NCI-H748 treated with DMSO at 0.1 percent for 48 hours (cell line): ENCODE measurements around the gene KRTAP10-2.
"Not testable (repeated sequence)": the region's sequence is repeated elsewhere in the genome, so short reads cannot be mapped to it uniquely, and the experiment has no call there.

Experiments
- DNase-seq: peaks from one replicate; lab custom pipeline; 2025; lab: John Stamatoyannopoulos, UW

Gene KRTAP10-2

DNA sequence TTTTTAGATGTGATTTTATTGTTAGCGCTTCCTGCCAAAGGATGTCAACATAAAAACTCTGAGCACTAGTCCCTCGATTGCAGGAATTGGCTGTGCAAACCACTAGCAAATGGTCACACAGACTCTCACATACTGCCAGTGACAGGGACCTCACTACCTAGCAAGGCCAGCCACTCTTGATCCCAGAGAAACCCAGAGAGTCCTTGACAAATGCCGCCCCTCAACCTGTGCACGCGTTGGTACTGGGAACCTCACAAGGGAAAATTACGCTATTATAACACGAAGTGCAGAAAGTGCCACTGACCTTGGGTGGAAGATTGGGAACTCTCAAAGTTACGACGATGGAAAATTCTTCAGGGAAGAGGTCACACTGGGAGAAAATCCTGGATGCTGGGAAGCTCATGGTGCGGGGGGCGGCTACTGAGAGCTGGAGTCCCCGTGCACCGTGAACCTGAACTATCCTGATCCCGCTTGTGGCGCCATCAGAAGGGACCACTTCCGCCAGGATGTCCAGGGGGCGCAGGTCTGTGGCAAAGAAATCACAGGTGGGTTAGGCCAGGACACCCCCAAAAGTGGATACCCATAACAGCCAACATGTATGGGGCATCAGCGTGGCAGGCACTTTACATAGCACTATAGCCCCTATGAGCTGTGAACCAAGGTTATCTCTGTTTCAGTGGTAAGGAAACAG, 16.3 kb upstream of the KRTAP10-2 start:
- DNase-seq: no peak

GRCh38 chr21:44566403-44566802, 15.1 kb upstream of the KRTAP10-2 start:
- no peak for DNase-seq

- no peak for DNase-seq
Observed at GRCh38 chr21:44564886-44565598, 13.7 kb upstream of the KRTAP10-2 start.

GRCh38 chr21:44564099-44564498, 12.8 kb upstream of the KRTAP10-2 start:
- DNase-seq: no peak

DNA sequence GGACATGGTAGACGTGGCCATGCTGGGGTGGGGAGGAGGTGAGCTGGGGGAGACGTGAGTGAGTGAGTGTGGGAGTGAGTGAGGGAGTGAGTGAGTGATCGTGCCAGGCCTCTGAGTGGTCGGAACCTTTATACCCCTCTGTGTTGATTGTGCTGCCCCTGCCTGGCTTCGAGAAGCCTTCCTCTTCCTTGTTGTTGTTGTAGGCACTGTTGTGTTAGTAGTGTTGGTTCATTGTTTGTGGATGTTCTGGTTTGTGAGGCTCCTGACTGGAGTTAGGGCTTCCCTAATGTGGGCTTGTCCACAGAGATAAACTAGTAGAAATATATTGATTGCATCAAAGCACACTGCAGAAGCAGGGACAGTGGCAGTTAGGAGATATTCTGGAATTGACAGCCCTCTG, 7.4 kb upstream of the KRTAP10-2 start, which contains the start of gene KRTAP10-3:
TSS of gene KRTAP10-3 (minus strand) at position 101 of the 400 bp plus-strand sequence. CDS start at position 21, 80 bp downstream.
- DNase-seq: no peak

DNA sequence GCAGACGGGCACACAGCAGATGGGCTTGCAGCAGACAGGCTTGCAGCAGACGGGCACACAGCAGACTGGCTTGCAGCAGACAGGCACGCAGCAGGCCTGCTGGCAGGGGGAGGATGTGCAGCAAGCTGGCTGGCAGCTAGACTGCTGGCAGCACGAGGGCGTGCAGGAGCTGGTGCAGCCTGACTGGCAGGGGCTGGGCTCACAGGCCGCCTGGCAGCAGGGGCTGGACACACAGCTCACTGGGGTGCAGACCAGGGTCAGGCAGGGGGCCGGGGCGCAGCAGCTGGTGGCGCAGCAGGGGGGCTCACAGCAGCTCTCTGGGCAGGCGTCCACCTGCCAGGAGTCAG, 7.0 kb upstream of the KRTAP10-2 start:
- DNase-seq: not testable (repeated sequence)

DNA sequence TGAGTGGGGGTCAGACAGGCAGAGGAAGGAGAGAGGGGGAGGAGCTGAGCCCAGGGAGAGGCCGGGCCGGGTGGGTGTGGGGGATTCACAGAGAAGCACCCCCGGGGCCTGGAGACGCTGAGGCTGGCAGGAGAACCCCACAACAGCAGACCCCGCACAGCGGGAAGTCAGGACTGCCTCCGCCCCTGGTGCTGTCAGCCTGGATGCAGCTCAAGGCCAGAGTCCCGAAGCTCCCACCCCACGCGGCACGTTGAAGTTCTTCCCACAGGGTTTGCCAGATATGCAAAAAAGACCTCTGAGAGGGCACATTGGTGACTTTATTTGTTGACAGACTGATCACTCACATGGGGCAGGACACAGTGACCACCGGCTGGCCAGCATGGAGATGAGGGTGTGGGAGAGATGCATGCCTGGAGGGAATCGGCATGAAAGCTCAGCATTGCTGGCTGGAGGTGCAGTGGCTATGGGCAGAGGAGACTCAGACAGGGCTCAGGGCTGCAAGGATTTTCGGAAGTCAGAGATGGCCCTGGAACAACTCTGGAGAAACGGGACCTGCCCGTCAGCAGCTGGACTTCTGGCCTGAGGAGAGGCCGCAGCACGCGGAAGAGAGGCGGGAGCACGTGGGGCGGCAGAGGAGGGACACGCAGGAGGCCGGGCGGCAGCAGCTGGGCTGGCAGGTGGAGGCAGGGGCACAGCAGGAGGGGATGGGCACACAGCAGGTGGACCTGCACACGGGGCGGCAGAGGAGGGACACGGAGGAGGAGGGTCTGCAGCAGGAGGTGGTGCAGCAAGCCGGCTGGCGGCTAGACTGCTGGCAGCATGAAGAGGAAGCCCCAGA, 6.4 kb upstream of the KRTAP10-2 start:
- no peak for DNase-seq

- no peak for DNase-seq
Observed at GRCh38 chr21:44556879-44557278, 5.6 kb upstream of the KRTAP10-2 start.

DNA sequence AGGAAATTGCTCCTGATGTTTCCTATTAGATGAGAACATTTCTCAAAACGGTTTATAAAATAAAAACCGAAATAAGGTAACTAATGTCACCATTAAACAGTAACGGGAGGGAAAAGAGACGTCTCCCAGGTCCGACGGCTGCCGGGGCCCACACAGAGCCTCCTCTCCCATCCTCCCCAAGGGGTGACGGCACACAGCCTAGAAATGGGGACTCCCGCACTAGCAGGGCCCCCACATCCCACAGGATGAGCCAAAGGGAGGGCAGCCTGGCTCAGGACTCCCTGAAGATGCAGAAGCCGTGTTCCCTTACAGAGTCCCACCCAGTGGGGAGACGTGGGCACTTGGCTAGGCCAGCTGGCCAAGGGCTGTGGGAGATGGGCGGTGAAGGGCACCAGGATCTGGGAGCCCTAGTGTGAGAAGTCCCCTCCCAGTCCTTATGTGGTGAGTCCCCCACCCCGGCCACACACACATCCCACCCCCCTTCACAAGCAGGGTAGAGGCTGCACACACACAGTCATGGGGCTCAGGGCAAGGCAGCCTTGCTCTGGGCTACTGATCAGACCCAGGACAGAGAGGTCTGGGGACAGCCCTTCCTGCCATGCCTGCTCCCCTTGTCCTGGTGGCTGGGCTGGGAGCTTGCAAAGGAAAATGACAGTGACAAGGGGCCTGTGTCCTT, 4.0 kb upstream of the KRTAP10-2 start:
- no peak for DNase-seq

DNA sequence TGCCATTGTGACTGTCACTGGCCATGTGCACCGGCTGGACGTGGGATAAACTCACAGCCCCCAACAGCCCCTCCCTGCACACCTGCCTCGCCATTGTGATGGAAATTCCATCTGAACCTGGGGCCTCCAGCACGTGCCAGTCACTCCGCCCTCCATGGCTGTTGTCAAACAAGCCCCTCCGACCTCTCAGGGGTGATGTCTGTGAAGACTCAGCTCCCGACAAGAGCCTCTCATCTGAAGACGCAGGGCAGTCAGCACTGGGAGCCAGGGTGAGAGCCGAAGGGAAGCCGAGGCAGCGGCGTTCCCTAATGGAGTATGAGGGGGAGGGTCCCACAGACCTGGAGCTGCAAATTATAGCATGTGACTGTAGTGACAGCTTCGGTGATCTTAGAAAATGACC, 1.4 kb upstream of the KRTAP10-2 start:
- no peak for DNase-seq

DNA sequence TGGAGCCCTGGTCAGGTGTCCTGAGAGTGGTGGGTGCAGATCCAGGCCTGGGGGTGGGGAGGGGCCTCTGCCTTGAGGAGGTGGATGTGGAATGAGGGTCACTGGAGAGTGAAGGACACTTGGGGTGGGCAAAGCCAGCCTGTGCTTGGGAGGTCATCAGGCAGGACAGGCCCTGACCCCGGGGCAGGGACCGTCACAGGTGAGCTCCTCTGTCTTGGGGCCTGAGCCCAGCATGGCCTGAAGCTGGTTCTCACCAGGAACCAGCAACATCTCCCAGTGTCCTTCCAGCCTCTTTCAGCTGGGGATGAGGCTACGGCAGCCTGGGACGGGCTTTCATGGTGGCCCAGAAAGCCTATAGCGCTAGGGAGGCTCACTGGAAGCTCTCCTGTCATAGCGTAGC, 831 bp upstream of the KRTAP10-2 start:
- DNase-seq: no peak

DNA sequence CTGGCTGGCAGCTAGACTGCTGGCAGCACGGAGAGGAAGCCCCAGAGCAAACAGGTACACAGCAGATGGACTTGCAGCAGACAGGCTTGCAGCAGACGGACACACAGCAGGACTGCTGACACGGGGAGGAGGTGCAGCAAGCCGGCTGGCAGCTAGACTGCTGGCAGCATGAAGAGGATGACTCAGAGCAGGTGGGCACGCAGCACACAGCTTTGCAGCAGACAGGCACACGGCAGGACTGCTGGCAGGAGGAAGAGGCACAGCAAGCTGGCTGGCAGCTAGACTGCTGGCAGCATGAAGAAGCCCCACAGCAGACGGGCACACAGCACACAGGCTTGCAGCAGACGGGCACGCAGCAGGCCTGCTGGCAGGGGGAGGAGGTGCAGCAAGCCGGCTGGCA, 498 bp downstream of the KRTAP10-2 start:
- DNase-seq: no peak

DNA sequence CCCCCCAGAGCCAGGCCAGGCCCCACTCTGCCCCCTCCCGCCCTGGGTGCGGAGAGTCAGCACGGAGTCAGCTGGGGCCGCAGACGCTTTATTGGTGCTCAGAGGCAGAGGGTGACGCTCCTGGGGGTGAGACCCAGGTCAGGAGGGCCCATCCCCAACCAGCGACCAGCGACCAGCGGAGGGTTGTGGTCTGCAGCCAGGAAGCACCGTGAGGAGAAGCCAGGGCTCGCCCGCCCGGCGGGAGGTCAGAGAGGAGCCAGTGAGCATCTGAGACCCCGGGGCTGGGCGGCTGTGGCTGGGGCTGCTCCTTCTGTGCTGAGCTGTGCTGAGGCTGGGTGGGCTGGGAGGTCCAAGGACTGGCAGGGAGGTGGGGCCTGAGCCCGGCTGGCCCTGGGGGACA, 1.0 kb downstream of the KRTAP10-2 start:
- DNase-seq: not testable (repeated sequence)

DNA sequence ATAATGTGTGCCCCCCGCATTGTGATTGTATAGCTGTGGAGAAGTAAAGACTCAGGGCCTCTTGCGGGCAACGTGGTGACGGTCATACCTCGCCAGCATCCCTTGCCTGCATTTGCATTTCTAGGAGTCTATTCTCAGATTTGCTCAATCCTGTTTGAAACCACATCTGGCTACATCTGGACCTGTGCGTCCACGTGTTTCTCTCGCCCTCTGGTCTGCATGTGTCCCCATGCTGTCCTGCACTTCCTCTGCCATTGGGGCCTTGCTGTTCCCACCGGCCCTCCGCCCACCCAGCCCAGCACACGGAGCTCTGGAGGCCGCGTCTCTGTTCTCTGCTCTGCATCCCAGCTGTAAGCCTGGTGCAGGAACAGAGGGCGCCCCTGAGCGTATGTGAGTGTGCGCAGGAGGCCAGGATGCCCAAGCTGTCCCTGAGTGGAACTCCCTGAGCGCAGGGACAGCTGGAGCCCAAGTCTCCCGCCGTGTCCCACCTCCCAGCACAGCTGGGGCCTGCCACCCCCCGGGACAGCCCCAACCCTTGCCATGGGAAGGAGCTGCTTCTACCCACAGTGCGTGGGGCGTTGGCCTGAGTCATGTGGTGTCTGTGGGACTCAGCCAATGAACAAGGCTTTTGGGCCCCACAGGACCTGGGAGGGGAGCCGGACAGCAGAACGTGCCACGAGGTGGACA, 1.6 kb downstream of the KRTAP10-2 start:
- DNase-seq: no peak

GRCh38 chr21:44548922-44549321, 2.4 kb downstream of the KRTAP10-2 start:
- DNase-seq: no peak

DNA sequence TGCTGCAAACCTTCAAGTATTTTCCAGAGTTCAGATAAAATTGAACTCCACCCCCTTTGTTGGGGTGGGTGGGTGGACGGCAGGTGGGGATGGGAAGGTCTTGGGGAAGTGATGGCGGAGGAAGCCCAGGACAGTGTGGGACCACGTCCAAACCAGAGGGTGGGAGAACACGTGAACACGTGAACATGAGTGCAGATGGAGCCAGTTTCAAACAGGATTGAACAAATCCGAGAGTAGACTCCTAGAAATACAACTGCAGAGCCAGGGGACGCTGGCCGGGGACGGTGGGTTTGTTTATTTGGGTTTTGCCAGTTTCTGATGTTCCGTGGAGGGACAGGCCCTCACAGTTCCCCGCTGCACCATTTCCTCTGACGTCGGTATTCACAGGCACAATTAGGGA, 2.9 kb downstream of the KRTAP10-2 start:
- no peak for DNase-seq

- no peak for DNase-seq
Observed at GRCh38 chr21:44547656-44548331, 3.5 kb downstream of the KRTAP10-2 start.

DNA sequence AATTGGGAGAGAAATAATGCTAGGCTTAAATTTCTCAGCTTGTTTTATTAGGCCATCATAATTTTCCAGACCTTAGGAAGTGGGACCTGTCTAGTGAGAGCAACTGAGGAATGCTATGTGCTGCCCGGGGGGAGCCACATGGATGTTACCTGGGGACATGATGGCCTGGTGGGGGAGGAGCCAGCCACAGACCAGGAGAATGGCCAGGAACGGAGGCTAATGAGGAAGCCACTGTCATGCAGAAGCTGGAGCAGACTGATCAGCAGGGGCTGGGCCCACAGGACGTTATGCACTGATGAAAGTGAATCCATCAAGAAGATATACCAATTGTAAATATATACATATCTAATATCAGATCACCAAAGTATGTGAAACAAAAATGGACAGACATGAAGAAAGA, 6.7 kb downstream of the KRTAP10-2 start:
- no peak for DNase-seq

GRCh38 chr21:44542716-44543115, 8.6 kb downstream of the KRTAP10-2 start:
- no peak for DNase-seq

DNA sequence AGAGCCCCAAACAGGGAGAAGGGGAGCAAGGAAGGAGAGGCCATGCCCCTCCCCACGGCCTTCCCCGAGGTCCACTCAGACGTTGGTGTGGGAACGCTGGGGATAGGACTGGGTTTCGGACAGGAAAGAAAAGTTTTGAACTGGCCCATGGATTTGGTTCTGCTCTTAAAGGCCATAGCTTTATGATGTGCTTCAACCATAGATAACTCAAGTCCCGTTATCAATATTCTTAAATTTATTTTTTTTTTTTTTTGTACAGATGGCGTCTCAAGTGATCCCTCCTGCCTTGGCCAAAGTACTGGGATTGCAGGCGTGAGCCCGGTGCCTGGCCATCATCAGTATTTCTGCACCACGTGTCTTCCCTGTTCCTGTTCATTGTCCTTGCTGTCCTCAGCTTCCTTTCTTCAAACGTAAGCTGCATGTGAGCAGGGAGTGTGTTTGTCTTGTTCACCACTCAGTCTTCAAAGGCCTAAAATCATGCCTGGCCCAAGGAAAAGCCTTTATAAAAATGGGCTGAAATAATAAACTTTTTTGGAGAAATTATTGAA, 10.5 kb downstream of the KRTAP10-2 start:
- no peak for DNase-seq
